HuH-7 (cell line): Measurements from ENCODE around the gene SOD1.
"Not testable (repeated sequence)": the region's sequence is repeated elsewhere in the genome, so short reads cannot be mapped to it uniquely, and the experiment has no call there.

Source experiments
- DNase-seq: peaks from one replicate; pipeline ENCODE4 v3.0.0; 2011; ENCODE audit warnings: low spot score

The SOD1 gene

DNA sequence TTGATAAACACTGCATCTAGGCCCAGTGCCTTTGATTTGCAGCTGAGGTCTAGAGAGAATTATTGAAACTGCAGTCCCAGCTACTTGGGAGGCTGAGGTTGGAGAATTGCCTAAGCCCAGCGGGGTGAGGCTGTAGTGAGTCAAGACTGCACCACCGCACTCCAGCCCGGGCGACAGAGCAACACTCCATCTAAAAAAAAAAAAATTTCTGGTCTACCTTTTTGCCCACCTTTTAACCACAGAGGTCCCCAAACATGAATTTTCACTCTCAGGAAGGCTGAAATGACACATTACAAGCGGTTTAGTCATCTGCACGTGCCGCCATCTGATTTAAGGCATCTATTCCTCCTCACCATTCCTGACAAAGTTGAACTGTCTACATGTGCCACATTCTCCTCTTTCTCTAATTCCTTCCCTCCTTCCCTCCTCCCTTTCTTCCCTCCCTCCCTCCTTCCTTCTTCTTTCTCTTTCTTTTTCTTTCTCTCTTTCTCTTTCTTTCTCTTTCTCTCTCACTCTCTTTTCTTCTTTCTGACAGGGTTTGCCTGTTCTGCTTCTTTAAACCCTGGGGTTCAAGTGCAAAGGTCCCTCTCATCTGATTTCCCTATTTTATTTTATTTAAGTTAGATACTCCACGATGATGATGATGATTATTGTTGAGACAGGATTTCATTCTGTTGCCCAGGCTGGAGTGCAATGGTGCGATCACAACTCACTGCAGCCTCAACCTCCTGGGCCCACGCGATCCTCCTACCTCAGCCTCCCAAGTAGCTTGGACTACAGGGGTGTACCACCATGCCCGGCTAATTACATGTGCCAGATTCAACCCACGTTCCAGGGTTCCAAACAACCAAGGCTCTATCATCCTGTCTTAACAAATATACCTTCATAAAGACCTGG is 3.0 kb upstream of the SOD1 start:
- DNase-seq: no peak

DNA sequence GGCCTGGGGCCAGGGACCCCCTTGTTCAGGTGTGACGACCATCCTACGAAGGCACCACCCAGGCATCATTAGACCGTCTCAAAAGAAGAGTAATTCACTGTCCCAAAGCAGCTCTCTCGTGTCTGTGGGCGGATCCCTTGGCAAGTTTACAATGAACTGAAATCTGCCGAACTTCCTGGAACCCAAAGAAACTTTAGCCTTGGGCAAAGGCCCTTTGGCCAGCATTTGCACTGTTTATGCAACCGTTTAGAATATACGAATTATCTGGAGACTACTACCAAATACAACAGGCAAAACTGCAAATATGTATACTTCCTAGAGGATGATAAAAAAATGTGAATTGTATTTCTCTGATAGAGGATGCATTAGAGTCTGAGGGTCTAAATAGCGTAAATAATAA is 1.4 kb upstream of the SOD1 start:
- no peak for DNase-seq

DNA sequence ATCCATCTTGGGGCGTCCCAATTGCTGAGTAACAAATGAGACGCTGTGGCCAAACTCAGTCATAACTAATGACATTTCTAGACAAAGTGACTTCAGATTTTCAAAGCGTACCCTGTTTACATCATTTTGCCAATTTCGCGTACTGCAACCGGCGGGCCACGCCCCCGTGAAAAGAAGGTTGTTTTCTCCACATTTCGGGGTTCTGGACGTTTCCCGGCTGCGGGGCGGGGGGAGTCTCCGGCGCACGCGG is 282 bp upstream of the SOD1 start:
- no peak for DNase-seq

DNA sequence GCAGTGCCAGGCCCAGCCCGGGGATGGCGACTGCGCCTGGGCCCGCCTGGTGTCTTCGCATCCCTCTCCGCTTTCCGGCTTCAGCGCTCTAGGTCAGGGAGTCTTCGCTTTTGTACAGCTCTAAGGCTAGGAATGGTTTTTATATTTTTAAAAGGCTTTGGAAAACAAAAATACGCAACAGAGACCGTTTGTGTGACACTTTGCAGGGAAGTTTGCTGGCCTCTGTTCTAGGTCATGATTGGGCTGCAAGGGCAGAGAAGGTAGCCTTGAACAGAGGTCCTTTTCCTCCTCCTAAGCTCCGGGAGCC is 719 bp downstream of the SOD1 start:
- DNase-seq: no peak

DNA sequence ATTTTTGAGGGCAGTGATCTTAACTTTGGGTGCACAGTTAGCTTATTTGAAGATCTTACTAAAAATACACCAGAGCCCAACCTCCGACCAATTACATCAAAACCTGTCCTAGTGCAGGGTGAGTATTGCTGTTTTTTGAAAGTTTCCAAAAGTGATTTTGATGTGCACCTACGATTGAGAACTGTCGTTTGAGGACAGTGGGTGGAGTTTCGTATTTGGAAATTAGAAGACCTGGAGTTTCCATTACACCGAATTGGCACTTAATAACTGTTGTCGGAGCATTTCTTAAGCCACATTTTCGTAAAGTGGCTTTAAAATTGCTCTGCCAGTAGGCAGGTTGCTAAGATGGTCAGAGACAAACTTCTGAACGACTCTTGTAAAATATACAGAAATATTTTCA is 1.1 kb downstream of the SOD1 start:
- DNase-seq: no peak

DNA sequence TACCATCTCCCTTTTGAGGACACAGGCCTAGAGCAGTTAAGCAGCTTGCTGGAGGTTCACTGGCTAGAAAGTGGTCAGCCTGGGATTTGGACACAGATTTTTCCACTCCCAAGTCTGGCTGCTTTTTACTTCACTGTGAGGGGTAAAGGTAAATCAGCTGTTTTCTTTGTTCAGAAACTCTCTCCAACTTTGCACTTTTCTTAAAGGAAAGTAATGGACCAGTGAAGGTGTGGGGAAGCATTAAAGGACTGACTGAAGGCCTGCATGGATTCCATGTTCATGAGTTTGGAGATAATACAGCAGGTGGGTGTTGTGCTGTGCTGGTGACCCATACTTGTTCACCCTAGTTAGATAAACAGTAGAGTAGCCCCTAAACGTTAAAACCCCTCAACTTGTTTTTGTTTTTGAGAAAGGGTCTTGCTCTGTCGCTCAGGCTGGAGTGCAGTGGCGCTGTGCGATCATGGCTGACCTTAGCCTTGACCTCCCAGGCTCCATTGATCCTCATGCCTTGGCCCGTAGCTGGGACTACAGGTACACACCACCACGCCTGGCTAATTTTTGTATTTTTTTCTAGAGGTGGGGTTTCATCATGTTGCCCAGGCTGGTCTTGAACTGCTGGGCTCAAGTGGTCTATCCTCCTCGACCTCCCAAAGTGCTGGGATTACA is 4.2 kb downstream of the SOD1 start:
- no peak for DNase-seq

DNA sequence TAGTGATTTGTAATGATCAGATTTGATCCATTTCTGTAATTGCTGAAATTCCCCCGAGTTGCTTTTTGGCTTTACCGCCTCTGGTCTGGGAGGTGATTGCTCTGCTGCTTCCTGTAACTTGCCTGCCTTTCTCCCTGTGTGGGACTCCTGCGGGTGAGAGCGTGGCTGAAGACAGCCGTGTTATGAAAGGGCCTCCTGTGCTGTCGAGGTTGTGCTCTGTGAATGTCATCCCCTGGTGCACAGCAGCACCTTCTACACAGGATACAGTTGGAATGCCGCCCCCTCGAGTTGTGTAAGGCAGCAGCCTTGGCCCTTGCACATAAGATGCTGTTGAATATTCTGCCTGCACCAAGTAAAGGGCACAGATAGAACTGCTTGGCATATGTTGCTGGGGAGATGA is 5.9 kb downstream of the SOD1 start:
- DNase-seq: no peak

DNA sequence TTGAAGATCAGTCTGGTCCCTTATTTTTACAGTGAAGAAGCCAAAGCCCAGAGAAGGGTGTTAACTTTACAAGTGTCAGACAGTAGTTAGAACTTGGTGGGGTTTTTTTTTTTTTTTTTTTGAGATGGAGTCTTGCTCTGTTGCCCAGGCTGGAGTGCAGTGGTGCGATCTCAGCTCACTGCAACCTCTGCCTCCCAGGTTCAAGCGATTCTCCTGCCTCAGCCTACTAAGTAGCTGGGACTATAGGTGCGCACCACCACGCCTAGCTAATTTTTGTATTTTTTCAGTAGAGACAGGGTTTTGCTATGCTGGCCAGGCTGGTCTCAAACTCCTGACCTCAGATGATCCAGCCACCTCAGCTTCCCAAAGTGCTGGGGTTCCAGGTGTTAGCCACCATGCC is 6.4 kb downstream of the SOD1 start:
- not testable (repeated sequence) for DNase-seq

DNA sequence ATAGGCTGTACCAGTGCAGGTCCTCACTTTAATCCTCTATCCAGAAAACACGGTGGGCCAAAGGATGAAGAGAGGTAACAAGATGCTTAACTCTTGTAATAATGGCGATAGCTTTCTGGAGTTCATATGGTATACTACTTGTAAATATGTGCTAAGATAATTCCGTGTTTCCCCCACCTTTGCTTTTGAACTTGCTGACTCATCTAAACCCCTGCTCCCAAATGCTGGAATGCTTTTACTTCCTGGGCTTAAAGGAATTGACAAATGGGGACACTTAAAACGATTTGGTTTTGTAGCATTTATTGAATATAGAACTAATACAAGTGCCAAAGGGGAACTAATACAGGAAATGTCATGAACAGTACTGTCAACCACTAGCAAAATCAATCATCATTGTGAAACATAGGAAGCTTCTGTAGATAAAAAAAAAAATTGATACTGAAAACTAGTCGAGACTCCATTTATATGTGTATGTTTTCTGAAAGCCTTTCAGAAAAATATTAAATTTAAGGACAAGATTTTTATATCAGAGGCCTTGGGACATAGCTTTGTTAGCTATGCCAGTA is 7.0 kb downstream of the SOD1 start:
- no peak for DNase-seq

DNA sequence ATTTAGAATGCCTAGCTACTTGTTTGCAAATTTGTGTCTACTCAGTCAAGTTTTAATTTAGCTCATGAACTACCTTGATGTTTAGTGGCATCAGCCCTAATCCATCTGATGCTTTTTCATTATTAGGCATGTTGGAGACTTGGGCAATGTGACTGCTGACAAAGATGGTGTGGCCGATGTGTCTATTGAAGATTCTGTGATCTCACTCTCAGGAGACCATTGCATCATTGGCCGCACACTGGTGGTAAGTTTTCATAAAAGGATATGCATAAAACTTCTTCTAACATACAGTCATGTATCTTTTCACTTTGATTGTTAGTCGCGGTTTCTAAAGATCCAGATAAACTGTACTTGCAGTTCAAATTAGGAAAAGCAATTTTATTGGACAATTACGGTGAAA is 7.6 kb downstream of the SOD1 start:
- no peak for DNase-seq

DNA sequence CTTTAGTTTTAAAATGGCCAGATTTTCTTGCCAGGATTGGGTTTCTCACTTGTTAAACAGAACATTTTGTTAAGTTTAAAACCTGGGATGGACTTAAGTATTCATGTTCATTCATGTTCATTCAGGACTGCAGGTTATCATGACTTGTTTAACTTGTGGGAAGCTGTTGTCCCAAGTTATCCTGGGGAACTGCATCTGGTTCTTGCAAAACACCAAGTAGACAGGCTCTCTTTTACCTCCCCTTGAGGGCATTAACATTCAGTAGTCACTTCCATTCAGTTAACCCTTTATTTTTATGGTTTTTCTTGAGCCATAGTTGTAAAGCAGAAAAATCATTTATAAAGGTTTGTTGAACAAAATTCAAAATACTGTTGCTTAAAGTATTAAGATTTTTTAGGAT is 8.1 kb downstream of the SOD1 start:
- DNase-seq: no peak

DNA sequence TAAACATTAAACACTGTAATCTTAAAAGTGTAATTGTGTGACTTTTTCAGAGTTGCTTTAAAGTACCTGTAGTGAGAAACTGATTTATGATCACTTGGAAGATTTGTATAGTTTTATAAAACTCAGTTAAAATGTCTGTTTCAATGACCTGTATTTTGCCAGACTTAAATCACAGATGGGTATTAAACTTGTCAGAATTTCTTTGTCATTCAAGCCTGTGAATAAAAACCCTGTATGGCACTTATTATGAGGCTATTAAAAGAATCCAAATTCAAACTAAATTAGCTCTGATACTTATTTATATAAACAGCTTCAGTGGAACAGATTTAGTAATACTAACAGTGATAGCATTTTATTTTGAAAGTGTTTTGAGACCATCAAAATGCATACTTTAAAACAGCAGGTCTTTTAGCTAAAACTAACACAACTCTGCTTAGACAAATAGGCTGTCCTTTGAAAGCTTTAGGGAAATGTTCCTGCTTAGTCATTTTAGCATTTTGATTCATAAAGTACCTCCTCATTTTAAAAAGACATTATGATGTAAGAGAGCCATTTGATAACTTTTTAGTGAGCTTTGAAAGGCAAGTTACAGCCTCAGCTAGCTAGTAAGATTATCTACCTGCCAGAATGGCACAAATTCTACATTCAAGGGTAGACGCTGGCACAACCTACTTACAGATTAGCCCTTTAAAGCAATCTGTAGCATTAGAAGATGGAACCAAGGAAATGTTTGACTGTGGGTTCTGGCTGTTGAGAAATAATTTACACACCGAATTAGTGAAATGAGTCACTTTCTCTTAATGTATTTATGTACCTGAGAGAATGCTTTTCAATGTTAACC is 9.4 kb downstream of the SOD1 start:
- no peak for DNase-seq

DNA sequence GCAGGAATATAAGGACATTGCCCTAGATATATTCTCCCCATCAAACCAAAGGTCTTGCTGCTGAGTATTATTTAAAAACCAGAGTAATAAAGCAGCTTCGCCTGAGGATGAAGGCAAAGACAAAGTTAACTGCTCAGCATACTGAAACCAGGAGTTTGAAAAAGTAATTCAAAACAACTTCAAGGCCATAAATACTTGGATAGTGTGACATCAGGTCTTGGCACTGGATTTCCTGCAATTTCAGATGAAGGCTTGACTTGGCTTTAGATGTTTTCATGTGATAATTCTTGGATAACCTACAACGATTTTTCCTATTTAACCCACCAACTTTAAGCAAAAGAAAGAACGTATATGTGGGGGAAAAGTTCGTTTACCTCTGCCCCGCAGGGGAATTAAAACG is 10.6 kb downstream of the SOD1 start:
- DNase-seq: no peak

DNA sequence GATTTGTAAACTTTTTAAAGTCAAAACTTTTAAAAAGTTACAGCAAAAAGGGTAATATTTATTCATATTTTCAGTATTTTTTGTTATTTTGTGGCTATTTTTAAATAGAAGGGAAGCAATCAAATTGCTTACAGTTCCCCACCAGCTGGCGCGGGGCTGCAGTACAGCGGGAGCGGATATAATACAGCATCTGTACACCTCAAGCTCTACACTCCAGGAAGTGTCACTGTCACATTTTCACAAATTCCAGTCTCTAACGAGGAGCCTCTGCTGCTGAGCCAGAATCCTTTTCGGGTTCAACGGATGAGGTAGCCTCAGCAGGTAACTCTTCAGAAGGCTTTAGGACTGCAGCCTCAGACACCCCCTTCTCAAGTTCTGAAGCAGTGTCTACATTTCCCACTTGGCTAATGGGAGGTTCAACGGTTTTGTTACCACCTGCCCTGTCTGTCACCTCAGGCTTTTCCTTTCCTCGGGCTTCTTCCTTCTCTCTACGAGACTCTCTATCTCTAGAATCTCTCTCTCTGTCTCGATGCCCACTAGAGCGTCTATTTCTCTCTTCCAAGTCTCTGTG is 11.7 kb downstream of the SOD1 start:
- DNase-seq: no peak

DNA sequence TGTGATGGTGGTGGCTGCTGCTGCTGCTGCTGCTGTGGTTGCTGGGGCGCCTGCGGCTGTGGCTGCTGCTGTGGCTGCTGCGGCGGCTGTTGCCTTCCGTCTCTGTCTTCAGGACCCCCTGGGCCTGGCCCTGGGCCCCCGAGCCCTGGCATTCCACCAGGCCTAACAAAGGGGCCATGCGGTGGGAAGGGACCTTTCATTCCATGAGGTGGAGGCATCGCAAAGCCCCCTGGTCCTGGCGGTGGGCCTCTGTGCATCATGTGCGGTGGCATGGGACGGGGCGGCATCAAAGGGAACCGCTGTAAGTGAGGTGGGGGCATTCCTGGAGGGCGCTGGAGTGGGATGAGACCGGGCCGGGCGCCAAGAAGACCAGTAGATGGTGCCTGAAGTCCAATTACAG is 12.4 kb downstream of the SOD1 start:
- DNase-seq: no peak

DNA sequence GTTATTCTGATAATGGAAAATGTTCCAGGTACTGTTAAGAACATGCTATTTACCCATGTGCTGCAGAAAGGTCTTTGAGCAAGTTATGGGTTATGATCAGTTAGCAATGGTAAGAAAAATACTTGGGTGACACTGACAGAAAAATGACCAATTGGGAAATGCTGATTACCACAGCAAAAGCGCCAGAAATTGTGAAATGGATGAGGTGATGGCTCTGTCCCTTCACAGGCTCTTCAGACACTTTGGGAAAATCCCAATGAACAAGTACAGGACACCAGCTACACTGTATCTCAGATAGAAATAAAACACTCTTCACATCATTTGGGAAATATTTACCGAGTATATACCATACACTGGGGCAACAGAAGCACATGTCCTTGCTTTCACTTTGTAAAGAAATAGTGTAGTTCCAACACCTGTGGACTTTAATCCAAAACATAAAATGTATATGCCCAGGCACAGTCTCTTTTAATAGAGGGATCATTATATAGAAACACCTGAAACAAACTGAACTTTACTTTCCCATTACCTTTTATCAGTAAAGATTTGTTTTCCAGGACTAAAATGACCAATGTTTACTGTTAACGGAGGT is 13.9 kb downstream of the SOD1 start:
- DNase-seq: no peak

DNA sequence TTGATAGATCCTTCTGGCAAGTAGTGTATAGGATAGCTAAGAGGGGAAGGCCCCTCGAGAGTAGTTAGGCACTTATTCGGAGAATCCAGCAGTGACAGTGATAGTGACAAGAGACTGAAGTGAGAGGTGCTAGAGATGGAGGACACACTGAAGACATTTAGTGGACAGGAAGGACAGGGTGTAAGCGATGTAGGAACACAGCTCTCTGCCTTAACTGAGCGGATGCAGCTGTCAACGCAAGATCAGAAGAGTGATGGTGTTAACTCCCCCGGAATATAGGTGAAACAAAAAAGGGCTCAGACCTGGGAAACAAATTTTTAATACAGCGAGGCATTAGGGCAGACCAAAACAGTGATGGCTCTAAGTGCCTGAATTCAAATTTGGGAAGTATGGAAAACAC is 15.8 kb downstream of the SOD1 start:
- DNase-seq: no peak

DNA sequence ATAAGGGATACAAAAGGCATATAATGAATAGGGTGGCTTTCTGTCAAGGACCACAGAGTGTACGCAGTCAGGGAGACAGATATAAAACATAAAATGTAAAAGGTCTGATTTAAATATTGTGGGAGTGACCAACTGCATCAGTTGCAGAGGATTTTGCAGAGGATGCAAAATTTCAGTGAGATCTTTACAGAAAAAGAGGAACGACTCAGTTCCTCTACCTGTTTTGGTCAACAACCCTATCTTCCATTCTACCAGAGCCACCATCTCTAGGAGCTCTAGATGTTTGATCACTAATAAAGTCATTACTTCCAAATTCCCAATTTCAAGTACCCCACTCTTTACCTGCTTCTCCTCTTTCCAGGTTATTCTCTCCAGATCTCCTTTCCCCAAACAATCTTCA is 16.5 kb downstream of the SOD1 start:
- no peak for DNase-seq

DNA sequence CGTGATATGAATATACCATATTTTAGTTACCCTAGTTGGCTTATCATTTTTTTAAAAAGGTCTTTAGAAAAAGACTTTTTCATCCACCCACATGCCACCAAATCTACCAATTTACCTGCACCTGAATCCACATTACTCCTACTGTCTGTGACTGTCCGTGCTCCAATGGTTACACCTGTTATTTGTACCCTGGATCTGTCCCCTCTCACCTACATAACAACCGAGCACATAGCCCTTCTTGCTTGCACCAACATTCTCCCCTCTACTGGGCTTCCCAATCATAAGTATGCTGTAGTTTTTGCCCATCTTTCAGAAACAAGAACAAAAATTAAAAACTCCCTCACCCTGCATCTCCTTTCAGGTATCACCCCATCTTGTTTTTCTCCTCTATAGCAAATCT is 17.6 kb downstream of the SOD1 start:
- no peak for DNase-seq

DNA sequence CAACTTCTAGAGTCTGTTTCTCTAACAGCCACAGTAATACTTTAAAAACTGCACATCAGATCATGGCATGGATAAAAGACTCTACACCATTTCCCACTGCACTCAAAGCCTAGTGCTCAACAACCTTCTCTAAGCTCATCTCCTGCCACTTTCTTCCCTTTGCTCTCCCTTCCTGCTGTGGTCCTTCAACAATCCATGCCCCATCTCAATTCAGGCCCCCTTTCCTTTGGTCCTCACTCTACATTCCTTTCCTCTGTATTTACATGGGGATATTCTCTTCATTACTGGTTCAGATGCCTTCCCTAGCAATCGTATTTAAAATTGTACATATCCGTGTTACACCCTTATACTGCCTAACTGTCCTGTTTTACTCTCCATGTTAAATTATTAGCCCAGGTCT is 19.0 kb downstream of the SOD1 start:
- DNase-seq: no peak

DNA sequence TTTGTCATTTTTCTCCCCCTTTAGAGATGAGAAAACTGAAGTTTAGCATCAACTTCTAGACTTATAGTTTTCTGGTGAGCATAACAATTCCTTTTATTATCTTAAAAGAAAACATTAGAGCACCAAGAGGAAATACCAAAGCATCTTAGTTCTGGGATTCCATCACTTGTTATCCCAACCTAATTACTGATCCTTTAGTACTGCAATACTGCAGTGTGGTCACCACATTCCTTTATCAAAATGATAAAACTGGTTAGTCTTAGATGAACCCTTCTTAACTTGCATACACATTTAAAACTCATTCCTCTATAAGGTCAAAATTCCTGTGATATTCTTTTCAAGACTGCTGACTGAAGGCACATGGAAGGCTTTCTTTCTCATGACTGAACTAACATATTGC is 23.1 kb downstream of the SOD1 start:
- no peak for DNase-seq

DNA sequence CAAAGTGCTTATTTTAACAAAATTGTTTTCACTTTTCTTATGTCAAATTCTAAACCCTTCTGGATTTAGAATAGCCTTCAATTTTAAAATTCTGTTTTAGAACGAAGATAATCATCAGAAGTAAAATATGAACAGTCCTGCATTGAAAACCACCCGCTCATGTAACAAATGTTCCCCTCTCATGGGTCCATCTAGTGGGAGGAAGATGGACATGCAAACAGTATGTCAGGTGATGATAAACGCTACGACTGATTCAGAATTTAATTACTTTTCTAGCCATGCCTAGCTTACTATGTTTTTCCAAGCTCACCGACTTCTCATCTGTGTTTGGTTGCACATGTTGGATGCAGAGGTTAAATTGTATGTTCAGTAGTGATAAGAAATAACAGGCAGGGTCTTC is 23.5 kb downstream of the SOD1 start:
- DNase-seq: no peak
